Liver (tissue), 9 donors: ENCODE results near the gene RAB7A. TPM values are rescaled to one million over a fixed set of nuclear protein-coding genes. Genes with fewer than 3 reads are reported as not detected.

ENCODE experiments used
- DNase-seq: peaks from one replicate; pipeline ENCODE4 v3.0.0-alpha.2; 2017; ENCODE audit warnings: low spot score
- H3K27ac ChIP-seq, 2 donors: one replicate each; pipeline ENCODE4 v1.7.0; 2013; ENCODE audit warnings: inconsistent platforms in 2 of 2, low read length in 2 of 2, control low read depth in 1 of 2, low read depth in 1 of 2, mild to moderate bottlenecking in 1 of 2
- H3K27me3 ChIP-seq, 4 donors: one replicate each; pipeline versions ENCODE4 v1.6.1 to v1.7.0; 2013; ENCODE audit warnings: low read length in 3 of 4, inconsistent platforms in 1 of 4, mild to moderate bottlenecking in 1 of 4, moderate library complexity in 1 of 4; ENCODE audit not compliant: control insufficient read depth in 4 of 4, insufficient read depth in 4 of 4
- H3K36me3 ChIP-seq, 4 donors: one replicate each; pipeline versions ENCODE4 v1.6.1 to v1.7.0; 2013; ENCODE audit warnings: low read length in 3 of 4, mild to moderate bottlenecking in 3 of 4, low read depth in 1 of 4, moderate library complexity in 1 of 4; ENCODE audit not compliant: control insufficient read depth in 4 of 4, insufficient read depth in 3 of 4
- H3K4me1 ChIP-seq, 4 donors: one replicate each; pipeline versions ENCODE4 v1.6.1 to v1.7.0; 2013; ENCODE audit warnings: low read length in 3 of 4, mild to moderate bottlenecking in 3 of 4, moderate library complexity in 1 of 4; ENCODE audit not compliant: control insufficient read depth in 4 of 4, insufficient read depth in 4 of 4
- H3K4me3 ChIP-seq, 3 donors: one replicate each; pipeline versions ENCODE4 v1.6.1 to v1.7.0; 2013; ENCODE audit warnings: low read length in 3 of 3, control low read depth in 1 of 3, low read depth in 1 of 3, mild to moderate bottlenecking in 1 of 3
- H3K9ac ChIP-seq, 2 donors: one replicate each; pipeline ENCODE4 v1.7.0; 2013; ENCODE audit warnings: low read length in 2 of 2, mild to moderate bottlenecking in 2 of 2, moderate library complexity in 2 of 2, control low read depth in 1 of 2, low read depth in 1 of 2
- H3K9me3 ChIP-seq, 4 donors: one replicate each; pipeline versions ENCODE4 v1.6.1 to v1.7.0; 2013; ENCODE audit warnings: low read length in 3 of 4; ENCODE audit not compliant: control insufficient read depth in 4 of 4
- ATF3 ChIP-seq: IDR thresholded peaks from 2 replicates; pipeline ENCODE4 v1.6.1; 2016; ENCODE audit warnings: antibody characterized with exemption
- EGR1 ChIP-seq, 2 donors: IDR thresholded peaks; 2 replicates each; pipeline ENCODE4 v1.6.1; 2016 to 2018; ENCODE audit warnings: antibody characterized with exemption in 2 of 2, low read depth in 2 of 2
- FOXA1 ChIP-seq: IDR thresholded peaks from 2 replicates; pipeline ENCODE4 v1.6.1; 2016; ENCODE audit warnings: antibody characterized with exemption
- HNF4A ChIP-seq, 2 donors: conservative IDR thresholded peaks; 2 replicates each; pipeline ENCODE4 v1.6.1; 2016; ENCODE audit warnings: antibody characterized with exemption in 2 of 2, mild to moderate bottlenecking in 2 of 2
- HNF4G ChIP-seq: IDR thresholded peaks from 2 replicates; pipeline ENCODE4 v1.6.1; 2016; ENCODE audit warnings: antibody characterized with exemption
- JUND ChIP-seq, 2 donors: IDR thresholded peaks; 2 replicates each; pipeline ENCODE4 v1.6.1; 2016; ENCODE audit warnings: antibody characterized with exemption in 2 of 2
- NR2F2 ChIP-seq: IDR thresholded peaks from 2 replicates; pipeline ENCODE4 v1.6.1; 2016; ENCODE audit warnings: antibody characterized with exemption
- RAD21 ChIP-seq, 2 donors: IDR thresholded peaks; 2 replicates each; pipeline ENCODE4 v1.6.1; 2016; ENCODE audit warnings: antibody characterized with exemption in 2 of 2, mild to moderate bottlenecking in 2 of 2
- REST ChIP-seq: IDR thresholded peaks from 2 replicates; pipeline ENCODE4 v1.6.1; 2016; ENCODE audit warnings: antibody characterized with exemption, mild to moderate bottlenecking
- RXRA ChIP-seq, 2 donors: IDR thresholded peaks; 2 replicates each; pipeline ENCODE4 v1.6.1; 2017 to 2018; ENCODE audit warnings: antibody characterized with exemption in 2 of 2, mild to moderate bottlenecking in 1 of 2
- SP1 ChIP-seq: IDR thresholded peaks from 2 replicates; pipeline ENCODE4 v1.6.1; 2018; ENCODE audit warnings: antibody characterized with exemption, mild to moderate bottlenecking
- TAF1 ChIP-seq: conservative IDR thresholded peaks from 2 replicates; pipeline ENCODE4 v1.6.1; 2016; ENCODE audit warnings: antibody characterized with exemption, mild to moderate bottlenecking
- YY1 ChIP-seq: IDR thresholded peaks from 2 replicates; pipeline ENCODE4 v1.6.1; 2016; ENCODE audit warnings: antibody characterized with exemption, mild to moderate bottlenecking
- WGBS: extraction: QIAGEN DNeasy Blood & Tissue Kit; methylation state at CpG from one replicate; pipeline ENCODE4 v1.1.7; 2013; 5-methylcytosine and 5-hydroxymethylcytosine counted together
- polyA plus RNA-seq, 2 donors: library from polyadenylated mRNA; stranded (reverse) in 1 of 2; unstranded in 1 of 2; fragments of 200-250 nt in 1 of 2; fragments of >200 nt in 1 of 2; fragmentation: Nextera tagmentation in 1 of 2; extraction: Ambion mirVana in 1 of 2; gene quantifications; one replicate each; pipeline versions ENCODE4 v1.2.1 to v1.2.3, GENCODE V29; 2013 to 2015
- total RNA-seq, 2 donors: library from RNA; depleted of rRNA; stranded (reverse); fragments of >200 nt; gene quantifications; one replicate each; pipeline ENCODE4 v1.2.3, GENCODE V29; 2014
- TF ChIP-seq, protein P1 (sequence below): IDR thresholded peaks from 2 replicates; pipeline ENCODE4 v1.6.1; 2016; ENCODE audit warnings: antibody characterized with exemption
- TF ChIP-seq, protein P2 (sequence below): fragments of 150-350 bp; IDR thresholded peaks from 2 replicates; pipeline ENCODE4 v1.5.1; 2017; ENCODE audit warnings: improper control_type of control experiment, low read depth, low read length; ENCODE audit not compliant: missing input control
- donor health status: healthy.
- donor health status: healthy.
- donor health status: healthy.
- donor health status: healthy.
- donor health status: healthy.

RAB7A gene
- total and polyA plus RNA-seq, 4 donors, result 34.6 to 90.6 (median 63.4) TPM

GRCh38 chr3:128823631-128824030 lies 97.6 kb downstream of the RAB7A start:
- TF ChIP-seq FOXA1 (no peak), NR2F2 (no peak), HNF4A (conservative IDR thresholded peaks at IDR 0.05) (no peak), JUND (IDR thresholded peaks at IDR 0.05) (no peak), HNF4G (no peak), REST (no peak), EGR1 (IDR thresholded peaks at IDR 0.05; ENCODE audit: low read depth in 2 of 2) (no peak), ATF3 (no peak), YY1 (no peak), RXRA (IDR thresholded peaks at IDR 0.05) (no peak)
- TF ChIP-seq, protein P1, sequence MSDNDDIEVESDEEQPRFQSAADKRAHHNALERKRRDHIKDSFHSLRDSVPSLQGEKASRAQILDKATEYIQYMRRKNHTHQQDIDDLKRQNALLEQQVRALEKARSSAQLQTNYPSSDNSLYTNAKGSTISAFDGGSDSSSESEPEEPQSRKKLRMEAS, result no peak
- H3K27me3 ChIP-seq, result no peaks in the 10 kb centered on the region
- no peak overlapping the region for H3K27ac ChIP-seq
- DNase-seq, result no peak
- H3K4me3 ChIP-seq, result no peak overlapping the region
- H3K36me3 ChIP-seq, result peaks cover 0 to 8% (median 0%) of the 10 kb centered on the region in 4 donors
- no peaks in the 10 kb centered on the region for H3K9me3 ChIP-seq
- no peak overlapping the region for H3K9ac ChIP-seq
- peaks cover 7 to 27% (median 19%) of the 10 kb centered on the region in 4 donors for H3K4me1 ChIP-seq
- 87% methylated on average over 3 of the region's 3 CpGs for WGBS

DNA sequence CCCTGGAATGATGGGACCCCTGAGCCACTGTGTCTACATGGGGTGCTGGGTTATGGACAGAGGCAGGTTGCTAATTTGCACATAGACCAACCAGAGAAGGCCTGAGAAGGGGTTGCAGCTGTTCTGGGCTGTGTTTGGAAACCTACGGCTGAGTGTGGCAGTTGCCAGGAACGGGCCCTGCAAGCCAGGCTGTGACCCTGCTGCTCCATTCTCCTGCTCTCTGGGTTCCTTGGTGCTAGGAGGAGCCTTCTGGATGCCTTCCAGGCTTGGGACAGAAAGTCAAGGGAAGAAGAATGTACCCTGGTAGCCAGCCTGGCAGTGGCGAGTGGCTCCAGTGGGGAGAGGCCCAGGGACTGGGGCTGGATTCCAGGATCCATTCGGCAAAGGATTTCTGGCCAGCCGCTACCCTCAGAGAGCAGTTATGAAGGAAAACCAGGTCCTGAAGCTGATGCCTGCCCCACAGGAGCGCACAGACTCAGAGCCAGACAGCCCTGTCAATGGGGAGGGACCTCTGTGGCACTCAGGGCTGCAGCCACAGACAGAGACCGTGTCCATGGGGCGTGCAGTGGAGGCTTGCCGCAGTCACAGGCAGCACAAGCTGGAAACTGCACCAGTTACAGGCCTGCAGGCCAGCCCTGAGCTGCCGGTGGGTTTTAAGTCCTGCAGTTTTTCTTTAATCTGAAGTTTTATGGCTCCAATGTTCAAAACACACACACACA lies 98.3 kb downstream of the RAB7A start:
- H3K9ac ChIP-seq, result no peak overlapping the region
- peaks cover 7 to 27% (median 19%) of the 10 kb centered on the region in 4 donors for H3K4me1 ChIP-seq
- 68% methylated on average over 10 of the region's 10 CpGs for WGBS
- no peaks in the 10 kb centered on the region for H3K9me3 ChIP-seq
- H3K27ac ChIP-seq, result no peak overlapping the region
- no peak overlapping the region for H3K4me3 ChIP-seq
- peaks cover 0 to 5% (median 0%) of the 10 kb centered on the region in 4 donors for H3K36me3 ChIP-seq
- DNase-seq, result no peak
- no peaks in the 10 kb centered on the region for H3K27me3 ChIP-seq
- no peak for TF ChIP-seq SP1
- no peak for TF ChIP-seq RAD21 (IDR thresholded peaks at IDR 0.05)
- TF ChIP-seq HNF4G, result no peak
- TF ChIP-seq TAF1, result no peak
- TF ChIP-seq, protein P2, sequence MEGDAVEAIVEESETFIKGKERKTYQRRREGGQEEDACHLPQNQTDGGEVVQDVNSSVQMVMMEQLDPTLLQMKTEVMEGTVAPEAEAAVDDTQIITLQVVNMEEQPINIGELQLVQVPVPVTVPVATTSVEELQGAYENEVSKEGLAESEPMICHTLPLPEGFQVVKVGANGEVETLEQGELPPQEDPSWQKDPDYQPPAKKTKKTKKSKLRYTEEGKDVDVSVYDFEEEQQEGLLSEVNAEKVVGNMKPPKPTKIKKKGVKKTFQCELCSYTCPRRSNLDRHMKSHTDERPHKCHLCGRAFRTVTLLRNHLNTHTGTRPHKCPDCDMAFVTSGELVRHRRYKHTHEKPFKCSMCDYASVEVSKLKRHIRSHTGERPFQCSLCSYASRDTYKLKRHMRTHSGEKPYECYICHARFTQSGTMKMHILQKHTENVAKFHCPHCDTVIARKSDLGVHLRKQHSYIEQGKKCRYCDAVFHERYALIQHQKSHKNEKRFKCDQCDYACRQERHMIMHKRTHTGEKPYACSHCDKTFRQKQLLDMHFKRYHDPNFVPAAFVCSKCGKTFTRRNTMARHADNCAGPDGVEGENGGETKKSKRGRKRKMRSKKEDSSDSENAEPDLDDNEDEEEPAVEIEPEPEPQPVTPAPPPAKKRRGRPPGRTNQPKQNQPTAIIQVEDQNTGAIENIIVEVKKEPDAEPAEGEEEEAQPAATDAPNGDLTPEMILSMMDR, result no peak
- TF ChIP-seq ATF3, result no peak
- TF ChIP-seq RXRA (IDR thresholded peaks at IDR 0.05), result no peak
- no peak for TF ChIP-seq YY1
- TF ChIP-seq REST, result no peak
